Measurements from ENCODE around the gene COL5A2.

Gene COL5A2

DNA sequence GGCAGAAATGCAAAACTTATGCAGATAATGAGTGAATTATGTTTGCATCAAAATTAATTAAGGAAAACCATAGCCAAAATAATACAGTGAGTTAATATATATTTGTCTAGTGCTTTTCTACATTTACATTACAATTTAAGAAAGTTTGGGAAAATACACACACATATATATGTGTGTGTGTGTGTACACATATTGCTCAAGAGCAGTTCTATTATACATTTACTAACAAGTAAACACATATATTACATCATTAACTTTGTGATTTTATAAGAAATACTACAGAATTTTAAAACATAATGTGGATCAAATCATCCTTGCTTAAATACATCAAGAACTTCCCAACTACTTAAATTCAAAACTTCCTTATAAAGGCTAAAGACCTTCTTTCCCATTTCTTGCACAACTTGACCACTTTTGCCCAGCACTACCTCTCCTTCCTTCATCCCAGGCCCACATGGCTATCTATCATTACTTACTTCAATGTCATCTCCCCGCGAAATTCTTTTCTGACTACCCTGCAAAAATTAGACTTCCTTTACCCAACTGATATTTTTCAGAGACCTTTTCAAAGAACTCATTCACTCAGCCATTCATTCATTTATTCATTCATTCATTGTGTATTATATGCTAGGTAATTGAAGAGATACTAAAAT is 68.4 kb downstream of the COL5A2 start:
- Mint-ChIP-seq H3K4me3 (no peak overlapping the region), H3K4me1 (no peaks in the 10 kb centered on the region), H3K27me3 (no peaks in the 10 kb centered on the region), H3K9me3 (no peaks in the 10 kb centered on the region), H3K27ac (no peak overlapping the region), H3K36me3 (no peaks in the 10 kb centered on the region)
- no peak for ATAC-seq

DNA sequence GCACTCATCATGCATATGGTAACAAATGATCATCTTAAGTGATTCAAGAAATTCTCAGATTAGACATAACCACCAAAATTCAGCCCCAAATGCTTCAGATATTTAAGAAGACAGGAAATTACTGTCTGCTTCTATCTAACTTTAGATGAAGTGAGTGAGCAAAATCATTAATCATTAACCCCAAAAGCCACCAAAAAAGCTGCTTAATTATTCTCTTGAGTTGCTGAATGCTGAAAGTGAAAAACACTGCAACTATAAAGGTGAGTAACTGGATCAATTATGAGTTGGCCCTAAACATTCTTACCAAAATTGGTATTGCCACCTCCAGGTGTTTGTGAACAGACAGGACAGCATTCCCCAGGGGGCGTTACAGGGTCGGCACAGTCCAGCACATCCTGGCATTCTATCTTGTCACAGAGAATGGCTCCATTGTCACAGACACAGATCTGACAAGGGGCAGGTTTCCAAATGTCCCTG is 69.6 kb downstream of the COL5A2 start:
- H3K27ac Mint-ChIP-seq, result no peak overlapping the region
- no peak for ATAC-seq
- no peaks in the 10 kb centered on the region for H3K27me3 Mint-ChIP-seq
- no peaks in the 10 kb centered on the region for H3K9me3 Mint-ChIP-seq
- H3K4me1 Mint-ChIP-seq, result no peaks in the 10 kb centered on the region
- no peaks in the 10 kb centered on the region for H3K36me3 Mint-ChIP-seq
- no peak overlapping the region for H3K4me3 Mint-ChIP-seq

DNA sequence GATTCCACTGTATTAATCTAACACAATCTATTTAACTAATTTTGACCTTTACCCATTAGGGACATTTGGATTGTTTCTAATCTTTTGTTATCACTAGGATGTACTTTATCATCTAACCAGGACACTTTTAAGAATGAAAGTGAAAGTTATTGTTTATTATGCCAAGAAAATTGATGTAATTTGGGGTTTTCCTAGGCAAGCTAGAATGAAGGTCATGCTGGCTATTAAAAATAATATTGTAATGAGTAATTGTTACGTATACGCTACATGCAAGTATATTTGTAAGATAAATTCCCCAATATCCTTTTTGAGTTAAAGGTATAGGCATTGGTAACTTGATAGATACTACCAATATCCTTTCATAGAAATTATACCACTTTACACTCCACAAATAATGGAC is 74.6 kb downstream of the COL5A2 start:
- no peaks in the 10 kb centered on the region for H3K27me3 Mint-ChIP-seq
- H3K9me3 Mint-ChIP-seq, result no peaks in the 10 kb centered on the region
- no peaks in the 10 kb centered on the region for H3K36me3 Mint-ChIP-seq
- no peak for ATAC-seq
- no peak overlapping the region for H3K4me3 Mint-ChIP-seq
- H3K27ac Mint-ChIP-seq, result no peak overlapping the region
- H3K4me1 Mint-ChIP-seq, result no peaks in the 10 kb centered on the region

DNA sequence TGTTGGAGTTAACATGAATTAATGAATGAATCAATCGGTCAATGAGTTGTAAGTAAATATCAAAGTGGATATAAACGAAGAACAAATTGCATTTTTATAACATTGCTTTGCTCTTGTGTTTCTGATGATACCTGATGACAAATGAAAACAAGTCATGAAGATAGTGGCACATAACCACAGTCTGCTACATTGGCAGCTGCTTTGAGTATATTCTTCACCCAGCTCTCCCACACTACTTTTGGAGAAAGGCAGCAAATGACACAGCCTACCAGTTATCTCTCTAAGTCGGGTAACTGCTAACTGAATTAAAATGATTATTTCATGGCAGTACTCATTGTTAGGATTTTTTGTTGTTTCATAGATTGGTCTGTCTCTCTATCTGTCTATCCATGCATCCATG is 76.8 kb downstream of the COL5A2 start:
- ATAC-seq, result no peak
- H3K27me3 Mint-ChIP-seq, result no peaks in the 10 kb centered on the region
- H3K27ac Mint-ChIP-seq, result no peak overlapping the region
- no peaks in the 10 kb centered on the region for H3K36me3 Mint-ChIP-seq
- H3K4me3 Mint-ChIP-seq, result no peak overlapping the region
- no peaks in the 10 kb centered on the region for H3K9me3 Mint-ChIP-seq
- no peaks in the 10 kb centered on the region for H3K4me1 Mint-ChIP-seq

DNA sequence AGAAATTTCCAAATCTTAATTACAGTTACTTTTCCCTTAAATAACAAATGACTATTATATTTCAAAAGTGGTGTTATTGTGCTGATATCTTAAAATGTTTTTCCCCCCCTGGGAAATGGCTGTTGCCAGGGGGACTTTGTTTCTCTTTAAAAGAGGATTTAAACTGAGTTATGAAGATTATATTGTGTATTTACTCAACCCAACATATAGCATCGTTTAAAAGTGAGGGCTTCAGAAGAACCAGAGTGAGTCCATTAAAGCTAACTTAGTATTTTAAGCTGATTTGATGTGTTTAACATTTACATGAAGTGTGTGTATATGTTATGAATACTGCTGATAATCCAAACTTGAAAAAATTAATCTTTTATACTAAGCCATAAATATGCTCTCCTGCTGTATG is 81.6 kb downstream of the COL5A2 start:
- Mint-ChIP-seq H3K36me3 (no peaks in the 10 kb centered on the region), H3K9me3 (no peaks in the 10 kb centered on the region), H3K27ac (no peak overlapping the region), H3K4me1 (no peaks in the 10 kb centered on the region), H3K27me3 (no peaks in the 10 kb centered on the region), H3K4me3 (no peak overlapping the region)
- no peak for ATAC-seq

DNA sequence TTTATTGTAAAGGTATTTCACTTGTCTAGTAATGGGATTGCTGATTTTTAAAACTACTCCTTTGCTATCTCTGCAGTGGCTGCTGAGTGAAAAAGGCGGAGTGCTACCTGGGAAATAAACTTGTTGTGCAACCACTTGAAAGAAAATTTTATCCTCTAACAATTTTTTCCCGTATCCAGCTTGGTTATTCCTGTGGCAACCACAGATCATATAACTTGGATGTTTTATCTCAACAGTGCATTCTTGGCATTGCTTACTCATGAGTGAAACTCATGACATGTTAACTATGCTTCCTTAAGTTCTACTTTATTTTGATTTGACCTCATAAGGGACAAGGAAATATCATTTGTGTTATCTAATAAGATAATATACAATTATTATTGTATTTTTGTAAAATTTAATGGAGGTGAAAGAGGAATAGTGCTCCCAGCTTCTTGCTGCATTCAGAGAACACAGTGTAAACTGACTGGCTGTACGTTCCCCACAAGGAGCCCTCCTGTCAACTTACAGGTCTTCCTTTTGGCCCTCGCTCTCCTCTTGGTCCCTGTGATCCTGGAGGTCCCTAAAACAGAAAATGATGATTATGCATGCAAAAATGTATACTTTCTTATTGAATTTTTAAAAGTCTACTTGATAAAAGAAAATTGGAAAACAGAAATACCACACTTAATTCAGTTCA is 82.7 kb downstream of the COL5A2 start:
- Mint-ChIP-seq H3K36me3 (no peaks in the 10 kb centered on the region), H3K27me3 (no peaks in the 10 kb centered on the region), H3K4me3 (no peak overlapping the region), H3K27ac (no peak overlapping the region), H3K9me3 (no peaks in the 10 kb centered on the region), H3K4me1 (no peaks in the 10 kb centered on the region)
- no peak for ATAC-seq

DNA sequence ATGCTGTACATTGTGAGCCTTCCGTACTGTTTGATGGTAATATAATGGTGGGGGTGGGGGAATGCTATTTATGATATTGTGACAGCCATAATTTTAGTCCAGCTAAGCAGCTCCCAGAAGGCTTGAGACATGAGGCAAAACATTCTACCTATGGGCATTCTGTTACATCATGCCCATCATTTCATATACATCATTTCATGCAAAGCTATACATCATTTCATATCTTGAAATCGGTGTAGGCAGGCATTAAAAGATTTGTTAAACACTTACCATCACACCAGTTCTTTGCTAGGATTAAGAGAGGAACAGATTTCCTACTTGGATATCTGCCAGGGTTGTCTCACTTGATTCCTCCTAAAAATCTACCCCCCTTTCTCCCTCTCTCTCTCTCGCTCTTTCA is 84.5 kb downstream of the COL5A2 start:
- no peak for ATAC-seq

DNA sequence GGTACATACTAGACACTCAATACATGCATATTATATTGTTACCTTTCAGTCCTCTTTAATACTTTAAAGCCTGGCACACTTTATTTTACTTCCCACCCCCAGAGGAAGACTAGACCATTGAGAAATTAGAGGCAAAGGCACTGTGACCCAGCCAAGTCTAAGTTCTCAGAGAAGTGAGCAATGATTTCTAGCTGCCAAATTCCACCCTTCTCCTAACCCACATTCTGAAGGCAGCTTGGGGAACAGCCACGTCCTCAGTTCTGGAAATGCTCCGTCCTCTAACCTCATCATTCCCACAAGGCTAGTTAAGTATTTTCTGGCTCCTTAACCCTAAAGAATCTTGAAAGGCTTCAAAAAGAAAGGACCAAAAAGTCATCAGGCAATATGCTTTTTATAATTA is 86.6 kb downstream of the COL5A2 start:
- Mint-ChIP-seq H3K27me3 (no peaks in the 10 kb centered on the region), H3K4me1 (no peaks in the 10 kb centered on the region), H3K36me3 (no peaks in the 10 kb centered on the region), H3K27ac (no peak overlapping the region), H3K4me3 (no peak overlapping the region), H3K9me3 (no peaks in the 10 kb centered on the region)
- no peak for ATAC-seq

More for the DNA sequence above, 84.5 kb downstream of the COL5A2 start:
- Mint-ChIP-seq H3K27ac (no peak overlapping the region), H3K27me3 (no peaks in the 10 kb centered on the region), H3K4me3 (no peak overlapping the region), H3K9me3 (no peaks in the 10 kb centered on the region), H3K4me1 (no peaks in the 10 kb centered on the region), H3K36me3 (no peaks in the 10 kb centered on the region)

DNA sequence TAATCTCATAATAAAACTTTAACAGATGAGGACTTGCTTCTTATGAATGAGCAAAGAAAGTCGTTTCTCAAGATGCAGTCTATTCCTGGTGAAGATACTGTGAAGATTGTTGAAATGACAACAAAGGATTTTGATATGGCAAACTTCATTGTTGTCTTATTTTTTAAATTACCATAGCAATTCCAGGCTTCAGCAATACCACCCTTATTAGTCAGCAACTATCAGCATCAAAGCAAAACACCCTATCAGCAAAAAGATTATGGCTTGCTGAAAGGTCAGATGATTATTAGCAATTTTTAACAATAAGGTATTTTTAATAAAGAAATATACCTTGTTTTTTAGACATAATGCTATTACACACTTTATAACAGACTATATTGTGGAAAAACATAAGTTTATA is 88.3 kb downstream of the COL5A2 start:
- no peaks in the 10 kb centered on the region for H3K36me3 Mint-ChIP-seq
- no peaks in the 10 kb centered on the region for H3K9me3 Mint-ChIP-seq
- no peaks in the 10 kb centered on the region for H3K27me3 Mint-ChIP-seq
- ATAC-seq, result no peak
- H3K4me1 Mint-ChIP-seq, result no peaks in the 10 kb centered on the region
- H3K4me3 Mint-ChIP-seq, result no peak overlapping the region
- no peak overlapping the region for H3K27ac Mint-ChIP-seq

DNA sequence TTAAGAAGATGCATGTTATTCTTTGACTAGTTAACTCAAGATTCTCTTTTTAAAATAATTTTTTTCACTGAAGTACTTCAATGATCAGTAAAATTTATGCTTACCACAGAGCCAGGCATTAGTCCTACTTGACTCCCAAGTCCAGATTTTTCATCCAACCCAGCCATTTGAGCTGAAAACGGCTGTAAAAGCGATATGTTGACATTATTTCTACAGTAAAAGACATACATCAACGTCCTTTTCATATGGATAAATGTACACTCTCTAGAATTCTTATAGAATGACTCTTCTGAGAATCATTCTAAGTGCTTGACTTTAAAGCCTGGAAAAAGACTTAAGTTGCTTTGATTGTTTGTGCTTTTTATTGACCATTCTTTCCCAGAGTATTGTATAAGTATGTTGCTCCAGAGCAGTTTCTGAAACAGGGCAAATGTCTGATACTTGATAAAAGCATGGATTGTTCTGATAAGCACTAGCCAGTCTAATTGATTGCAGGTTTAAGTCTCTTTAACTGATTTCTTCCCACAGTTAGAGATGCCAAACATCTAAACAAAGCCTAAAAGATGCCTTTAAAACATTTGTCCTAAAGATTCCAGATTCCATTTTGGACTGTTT is 90.9 kb downstream of the COL5A2 start:
- ATAC-seq, result no peak
- no peaks in the 10 kb centered on the region for H3K36me3 Mint-ChIP-seq
- H3K27me3 Mint-ChIP-seq, result no peaks in the 10 kb centered on the region
- no peaks in the 10 kb centered on the region for H3K9me3 Mint-ChIP-seq
- no peak overlapping the region for H3K27ac Mint-ChIP-seq
- H3K4me3 Mint-ChIP-seq, result no peak overlapping the region
- no peaks in the 10 kb centered on the region for H3K4me1 Mint-ChIP-seq

DNA sequence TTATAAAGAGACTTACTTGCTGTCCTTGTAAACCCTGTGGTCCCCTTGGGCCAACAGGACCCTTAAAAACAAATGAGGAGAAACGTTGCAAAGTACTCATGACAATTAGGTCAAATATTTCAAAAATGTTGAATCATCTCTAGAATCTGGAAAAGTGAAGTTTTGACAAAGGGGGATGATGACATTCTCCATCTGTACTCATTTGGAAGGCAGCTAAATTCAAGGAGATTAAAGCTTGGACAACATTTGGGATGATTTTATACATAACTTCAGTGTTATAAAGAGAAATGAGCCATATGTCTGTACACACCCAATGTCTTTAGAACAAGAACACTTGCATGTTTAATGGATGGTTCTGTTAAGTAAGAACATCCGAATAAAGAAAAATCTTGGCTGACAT is 92.9 kb downstream of the COL5A2 start:
- ATAC-seq, result no peak
- no peaks in the 10 kb centered on the region for H3K9me3 Mint-ChIP-seq
- no peaks in the 10 kb centered on the region for H3K36me3 Mint-ChIP-seq
- no peaks in the 10 kb centered on the region for H3K27me3 Mint-ChIP-seq
- no peaks in the 10 kb centered on the region for H3K4me1 Mint-ChIP-seq
- H3K27ac Mint-ChIP-seq, result no peak overlapping the region
- no peak overlapping the region for H3K4me3 Mint-ChIP-seq

DNA sequence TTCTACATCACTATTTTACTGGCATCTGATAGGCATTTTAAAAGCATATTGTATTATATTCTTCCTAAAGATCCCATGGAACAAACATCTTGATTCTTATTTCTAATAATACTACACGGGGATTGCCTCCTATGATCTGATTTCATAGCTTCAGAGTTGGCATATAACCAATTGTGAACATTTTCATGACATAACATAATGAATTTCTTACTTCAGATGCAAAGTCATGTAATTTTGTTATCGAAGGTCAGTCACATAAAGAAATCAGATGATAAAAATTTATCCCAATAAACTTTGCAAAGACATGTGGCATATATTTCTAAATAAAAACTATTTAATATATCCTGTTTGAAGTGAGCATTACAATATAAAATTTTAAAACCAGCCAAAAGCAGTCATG is 93.3 kb downstream of the COL5A2 start:
- Mint-ChIP-seq H3K4me1 (no peaks in the 10 kb centered on the region), H3K9me3 (no peaks in the 10 kb centered on the region), H3K27ac (no peak overlapping the region), H3K4me3 (no peak overlapping the region), H3K27me3 (no peaks in the 10 kb centered on the region), H3K36me3 (no peaks in the 10 kb centered on the region)
- no peak for ATAC-seq

DNA sequence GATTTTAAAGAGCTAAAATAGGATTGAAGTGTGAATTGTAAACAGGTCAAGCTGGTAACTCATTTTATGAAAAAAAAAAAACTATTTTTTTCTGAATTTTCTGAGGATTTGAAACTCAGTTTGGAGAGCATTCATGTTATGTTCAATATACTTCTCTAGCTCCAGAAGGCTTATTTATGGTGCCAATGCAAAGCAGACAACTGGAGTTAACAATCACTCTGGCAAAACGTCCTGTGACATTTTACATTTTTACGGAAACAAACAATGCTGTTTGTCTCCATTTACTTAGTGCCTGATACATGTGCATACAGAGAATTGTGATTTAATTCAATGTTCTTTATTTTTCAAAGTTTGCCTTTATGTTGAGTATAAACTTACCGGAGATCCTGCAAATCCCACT is 96.0 kb downstream of the COL5A2 start:
- no peak overlapping the region for H3K4me3 Mint-ChIP-seq
- H3K27me3 Mint-ChIP-seq, result no peaks in the 10 kb centered on the region
- no peak overlapping the region for H3K27ac Mint-ChIP-seq
- no peaks in the 10 kb centered on the region for H3K9me3 Mint-ChIP-seq
- no peak for ATAC-seq
- no peaks in the 10 kb centered on the region for H3K36me3 Mint-ChIP-seq
- H3K4me1 Mint-ChIP-seq, result no peaks in the 10 kb centered on the region

DNA sequence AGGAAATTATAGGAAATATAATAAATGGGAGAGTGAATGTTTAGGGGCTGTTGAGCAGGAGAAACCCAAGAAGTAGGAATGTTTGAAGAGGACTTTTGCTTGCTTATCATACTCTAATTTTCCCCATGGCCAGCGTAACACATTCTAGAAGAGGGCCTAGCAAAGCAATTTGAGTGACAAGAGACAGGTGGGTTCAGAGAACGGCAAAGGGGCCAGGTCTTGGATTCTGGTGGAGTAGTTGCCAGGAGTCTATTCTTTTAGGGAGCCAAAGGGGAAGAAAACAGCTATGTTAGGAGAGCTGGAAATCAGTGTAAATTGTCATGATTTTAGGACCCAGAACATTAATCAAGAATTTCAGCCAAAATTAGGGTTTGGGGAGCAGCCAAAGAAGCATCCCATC is 96.5 kb downstream of the COL5A2 start:
- Mint-ChIP-seq H3K27ac (no peak overlapping the region), H3K9me3 (no peaks in the 10 kb centered on the region), H3K27me3 (no peaks in the 10 kb centered on the region), H3K4me3 (no peak overlapping the region), H3K36me3 (no peaks in the 10 kb centered on the region), H3K4me1 (no peaks in the 10 kb centered on the region)
- ATAC-seq, result no peak

DNA sequence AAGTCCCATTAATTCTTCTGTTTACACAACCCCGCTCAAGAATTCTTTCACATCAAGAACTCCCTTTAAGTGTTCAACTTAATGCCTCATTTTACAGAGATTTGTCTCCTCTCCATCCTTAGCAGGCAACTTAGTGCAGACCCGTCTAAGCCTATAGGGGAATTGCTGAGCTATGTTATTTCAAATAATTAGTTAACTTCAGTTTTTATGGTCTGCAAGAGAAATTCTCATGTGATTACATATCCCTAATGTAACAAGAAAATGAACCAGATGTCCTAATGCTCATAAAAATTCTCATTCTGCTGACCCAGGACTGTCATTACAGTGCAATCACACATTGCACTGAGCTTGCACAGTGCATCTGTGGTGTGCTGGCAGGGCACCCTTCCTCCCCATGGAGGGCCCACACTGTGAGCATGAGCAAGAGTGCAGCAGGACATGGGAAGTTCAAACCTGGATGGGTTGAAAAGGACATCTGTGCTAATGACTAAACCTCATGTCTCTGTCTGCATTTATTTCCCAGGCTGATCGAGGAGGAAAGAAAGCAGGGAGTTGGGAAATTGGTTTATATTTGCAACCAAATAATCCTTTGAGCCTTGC is 97.1 kb downstream of the COL5A2 start:
- H3K9me3 Mint-ChIP-seq, result no peaks in the 10 kb centered on the region
- H3K27me3 Mint-ChIP-seq, result no peaks in the 10 kb centered on the region
- no peak overlapping the region for H3K27ac Mint-ChIP-seq
- H3K4me3 Mint-ChIP-seq, result no peak overlapping the region
- no peak for ATAC-seq
- H3K4me1 Mint-ChIP-seq, result no peaks in the 10 kb centered on the region
- H3K36me3 Mint-ChIP-seq, result no peaks in the 10 kb centered on the region

DNA sequence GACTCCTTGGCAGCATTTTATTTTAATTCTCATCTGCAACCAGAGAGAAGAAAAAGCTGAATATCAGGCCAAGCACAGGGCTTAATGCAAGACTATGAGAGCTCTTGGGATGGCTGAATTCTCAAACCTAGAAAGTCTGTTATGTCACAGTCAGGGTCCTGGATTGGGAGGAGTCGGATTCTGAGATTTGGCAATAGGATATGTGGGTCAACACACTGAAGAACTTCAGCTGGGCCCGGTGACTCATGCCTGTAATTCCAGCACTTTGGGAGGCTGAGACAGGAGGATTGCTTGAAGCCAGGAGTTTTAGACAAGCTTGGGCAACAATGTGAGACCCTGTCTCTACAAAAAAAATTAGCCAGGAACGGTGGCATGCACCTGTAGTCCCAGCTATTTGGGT is 103.0 kb downstream of the COL5A2 start:
- peaks cover 8% of the 10 kb centered on the region for H3K4me1 Mint-ChIP-seq
- ATAC-seq, result no peak
- H3K27me3 Mint-ChIP-seq, result no peaks in the 10 kb centered on the region
- H3K36me3 Mint-ChIP-seq, result no peaks in the 10 kb centered on the region
- no peaks in the 10 kb centered on the region for H3K9me3 Mint-ChIP-seq
- H3K4me3 Mint-ChIP-seq, result no peak overlapping the region
- no peak overlapping the region for H3K27ac Mint-ChIP-seq

Data from stimulated activated memory B cell treated with anti-CD40 and anti-IgM and Interleukin-4, amounts not matched to agents 10 μg/mL and 1 μg/mL and 100 μg/mL, for 72 hours (primary cell).